ENCODE results near the gene DNAJB14.
A peak's percentile ranks its signal among the peaks of the same experiment; 100 is the strongest.

Gene DNAJB14

GRCh38 chr4:99917575-99917974 is 28.8 kb downstream of the DNAJB14 start:
- TF ChIP-seq, protein P1, sequence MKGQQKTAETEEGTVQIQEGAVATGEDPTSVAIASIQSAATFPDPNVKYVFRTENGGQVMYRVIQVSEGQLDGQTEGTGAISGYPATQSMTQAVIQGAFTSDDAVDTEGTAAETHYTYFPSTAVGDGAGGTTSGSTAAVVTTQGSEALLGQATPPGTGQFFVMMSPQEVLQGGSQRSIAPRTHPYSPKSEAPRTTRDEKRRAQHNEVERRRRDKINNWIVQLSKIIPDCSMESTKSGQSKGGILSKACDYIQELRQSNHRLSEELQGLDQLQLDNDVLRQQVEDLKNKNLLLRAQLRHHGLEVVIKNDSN (IDR thresholded peaks at IDR 0.05): no peak
- no peak for TF ChIP-seq TCF12 (IDR thresholded peaks at IDR 0.05; ENCODE audit: low read depth)
- TF ChIP-seq, protein P2, sequence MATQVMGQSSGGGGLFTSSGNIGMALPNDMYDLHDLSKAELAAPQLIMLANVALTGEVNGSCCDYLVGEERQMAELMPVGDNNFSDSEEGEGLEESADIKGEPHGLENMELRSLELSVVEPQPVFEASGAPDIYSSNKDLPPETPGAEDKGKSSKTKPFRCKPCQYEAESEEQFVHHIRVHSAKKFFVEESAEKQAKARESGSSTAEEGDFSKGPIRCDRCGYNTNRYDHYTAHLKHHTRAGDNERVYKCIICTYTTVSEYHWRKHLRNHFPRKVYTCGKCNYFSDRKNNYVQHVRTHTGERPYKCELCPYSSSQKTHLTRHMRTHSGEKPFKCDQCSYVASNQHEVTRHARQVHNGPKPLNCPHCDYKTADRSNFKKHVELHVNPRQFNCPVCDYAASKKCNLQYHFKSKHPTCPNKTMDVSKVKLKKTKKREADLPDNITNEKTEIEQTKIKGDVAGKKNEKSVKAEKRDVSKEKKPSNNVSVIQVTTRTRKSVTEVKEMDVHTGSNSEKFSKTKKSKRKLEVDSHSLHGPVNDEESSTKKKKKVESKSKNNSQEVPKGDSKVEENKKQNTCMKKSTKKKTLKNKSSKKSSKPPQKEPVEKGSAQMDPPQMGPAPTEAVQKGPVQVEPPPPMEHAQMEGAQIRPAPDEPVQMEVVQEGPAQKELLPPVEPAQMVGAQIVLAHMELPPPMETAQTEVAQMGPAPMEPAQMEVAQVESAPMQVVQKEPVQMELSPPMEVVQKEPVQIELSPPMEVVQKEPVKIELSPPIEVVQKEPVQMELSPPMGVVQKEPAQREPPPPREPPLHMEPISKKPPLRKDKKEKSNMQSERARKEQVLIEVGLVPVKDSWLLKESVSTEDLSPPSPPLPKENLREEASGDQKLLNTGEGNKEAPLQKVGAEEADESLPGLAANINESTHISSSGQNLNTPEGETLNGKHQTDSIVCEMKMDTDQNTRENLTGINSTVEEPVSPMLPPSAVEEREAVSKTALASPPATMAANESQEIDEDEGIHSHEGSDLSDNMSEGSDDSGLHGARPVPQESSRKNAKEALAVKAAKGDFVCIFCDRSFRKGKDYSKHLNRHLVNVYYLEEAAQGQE (IDR thresholded peaks at IDR 0.05; ENCODE audit: low read depth): no peak
- TF ChIP-seq EGR1 (IDR thresholded peaks at IDR 0.05): no peak
- no peak for TF ChIP-seq ZBTB7A (IDR thresholded peaks at IDR 0.05; ENCODE audit: low read depth)
- no peak for TF ChIP-seq FOXM1 (IDR thresholded peaks at IDR 0.05; ENCODE audit: borderline replicate concordance, low read depth)
- TF ChIP-seq RAD21 (IDR thresholded peaks at IDR 0.05; ENCODE audit: low read depth): no peak

GRCh38 chr4:99915449-99915848 is 31.0 kb downstream of the DNAJB14 start:
- TF ChIP-seq CEBPB (IDR thresholded peaks at IDR 0.05): no peak
- TF ChIP-seq EGR1 (IDR thresholded peaks at IDR 0.05): no peak
- no peak for TF ChIP-seq EP300 (IDR thresholded peaks at IDR 0.05; ENCODE audit: borderline replicate concordance)
- TF ChIP-seq, protein P2 (IDR thresholded peaks at IDR 0.05; ENCODE audit: low read depth): no peak
- TF ChIP-seq RAD21 (IDR thresholded peaks at IDR 0.05; ENCODE audit: low read depth): no peak
- TF ChIP-seq TCF12 (IDR thresholded peaks at IDR 0.05; ENCODE audit: low read depth): no peak
- TF ChIP-seq TAF1 (IDR thresholded peaks at IDR 0.05; ENCODE audit: low read depth): no peak
- no peak for TF ChIP-seq TEAD4 (IDR thresholded peaks at IDR 0.05)
- TF ChIP-seq ZBTB7A (IDR thresholded peaks at IDR 0.05; ENCODE audit: low read depth): no peak
- no peak for TF ChIP-seq YY1 (IDR thresholded peaks at IDR 0.05; ENCODE audit: low read depth)
- no peak for TF ChIP-seq FOXM1 (IDR thresholded peaks at IDR 0.05; ENCODE audit: borderline replicate concordance, low read depth)
- no peak for TF ChIP-seq NFIC (IDR thresholded peaks at IDR 0.05)
- TF ChIP-seq, protein P1 (IDR thresholded peaks at IDR 0.05): no peak
- no peak for TF ChIP-seq CREB1 (IDR thresholded peaks at IDR 0.05; ENCODE audit: low read depth)
- TF ChIP-seq, protein P3, sequence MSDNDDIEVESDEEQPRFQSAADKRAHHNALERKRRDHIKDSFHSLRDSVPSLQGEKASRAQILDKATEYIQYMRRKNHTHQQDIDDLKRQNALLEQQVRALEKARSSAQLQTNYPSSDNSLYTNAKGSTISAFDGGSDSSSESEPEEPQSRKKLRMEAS (IDR thresholded peaks at IDR 0.05): no peak

- TF ChIP-seq TAF1 (IDR thresholded peaks at IDR 0.05; ENCODE audit: low read depth): no peak
- no peak for TF ChIP-seq CEBPB (IDR thresholded peaks at IDR 0.05)
- TF ChIP-seq EP300 (IDR thresholded peaks at IDR 0.05; ENCODE audit: borderline replicate concordance): no peak
- TF ChIP-seq RAD21 (IDR thresholded peaks at IDR 0.05; ENCODE audit: low read depth): no peak
- TF ChIP-seq ZBTB7A (IDR thresholded peaks at IDR 0.05; ENCODE audit: low read depth): no peak
- TF ChIP-seq, protein P2 (IDR thresholded peaks at IDR 0.05; ENCODE audit: low read depth): no peak
- no peak for TF ChIP-seq CREB1 (IDR thresholded peaks at IDR 0.05; ENCODE audit: low read depth)
- no peak for TF ChIP-seq YY1 (IDR thresholded peaks at IDR 0.05; ENCODE audit: low read depth)
- TF ChIP-seq FOXM1 (IDR thresholded peaks at IDR 0.05; ENCODE audit: borderline replicate concordance, low read depth): no peak
- TF ChIP-seq TEAD4 (IDR thresholded peaks at IDR 0.05): no peak
- TF ChIP-seq, protein P1 (IDR thresholded peaks at IDR 0.05): no peak
- no peak for TF ChIP-seq EGR1 (IDR thresholded peaks at IDR 0.05)
- TF ChIP-seq NFIC (IDR thresholded peaks at IDR 0.05): no peak
These were observed 51.4 kb downstream of the DNAJB14 start for GRCh38 chr4:99894998-99895397.

DNA sequence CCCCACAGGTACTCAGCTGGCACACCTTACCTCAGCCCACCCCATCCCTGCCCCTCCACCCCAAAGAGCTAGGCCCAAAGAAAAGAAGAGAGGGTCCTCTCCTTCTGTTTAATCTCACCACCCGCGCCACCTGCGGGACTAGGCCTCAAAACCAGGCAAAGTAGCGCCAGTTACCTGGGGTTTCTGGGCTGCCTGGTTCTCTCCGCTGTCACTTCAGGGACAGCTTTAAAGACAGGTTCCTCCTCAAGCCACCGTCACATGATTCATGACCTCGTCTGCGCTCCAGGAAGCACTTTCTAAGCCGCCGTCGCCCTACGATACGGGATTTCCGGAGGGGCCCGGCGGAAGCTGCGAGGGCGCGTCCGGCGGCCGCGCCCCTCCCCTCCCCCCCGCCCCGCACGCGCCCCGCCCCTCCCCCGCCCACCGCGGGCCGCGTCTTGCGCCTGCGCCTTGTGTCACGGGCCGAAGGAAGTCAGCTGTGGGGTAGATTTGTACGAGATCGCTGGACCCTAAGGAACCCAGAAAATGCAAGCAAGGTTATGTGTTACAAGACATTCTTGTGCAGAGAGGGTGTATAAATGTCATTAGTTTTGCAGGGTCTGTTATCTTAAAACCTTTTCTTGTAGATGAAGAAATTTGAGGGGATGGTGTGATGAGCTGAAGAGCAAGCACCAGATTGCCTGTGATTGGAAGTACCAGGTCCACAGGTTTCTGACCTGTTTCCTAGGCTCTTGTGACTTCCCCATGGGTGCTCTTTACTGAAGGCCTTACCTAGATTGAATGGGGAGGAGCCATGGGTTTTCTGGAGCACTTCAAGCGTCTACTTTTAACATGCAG is 52.0 kb downstream of the DNAJB14 start, which contains the start of gene LAMTOR3:
TSS of gene LAMTOR3 (minus strand) at position 267 of the 837 bp plus-strand sequence. CDS start 464 bp downstream, outside the sequence.
- TF ChIP-seq EP300 (IDR thresholded peaks at IDR 0.05; ENCODE audit: borderline replicate concordance): no peak
- TF ChIP-seq, protein P2 (IDR thresholded peaks at IDR 0.05; ENCODE audit: low read depth): no peak
- TF ChIP-seq, protein P3 (IDR thresholded peaks at IDR 0.05): peak; percentile 70
- TF ChIP-seq ZBTB7A (IDR thresholded peaks at IDR 0.05; ENCODE audit: low read depth): no peak
- peak; percentile 51; the same call in 1 of the 2 replicates for TF ChIP-seq TCF12 (IDR thresholded peaks at IDR 0.05; ENCODE audit: low read depth)
- TF ChIP-seq FOXM1 (IDR thresholded peaks at IDR 0.05; ENCODE audit: borderline replicate concordance, low read depth): no peak
- no peak; the same call in 1 of the 2 replicates for TF ChIP-seq CREB1 (IDR thresholded peaks at IDR 0.05; ENCODE audit: low read depth)
- TF ChIP-seq YY1 (IDR thresholded peaks at IDR 0.05; ENCODE audit: low read depth): peak; percentile 48
- TF ChIP-seq, protein P1 (IDR thresholded peaks at IDR 0.05): peak; percentile 95
- no peak for TF ChIP-seq EGR1 (IDR thresholded peaks at IDR 0.05)

Data from Ishikawa (cell line).